Natural killer cell (primary cell): ENCODE measurements around the gene UGT2B10. TPM values are rescaled to one million over a fixed set of nuclear protein-coding genes. Genes with fewer than 3 reads are reported as not detected.

Experiments
- ATAC-seq, 3 donors: fragments of 150-1000 bp in 2 of 3; fragments of 200-7000 bp in 1 of 3; cut with Tn5 transposase; 1 replicate in 1 of 3; 2 replicates in 2 of 3; pipeline ENCODE4 v1.10.0; 2021; ENCODE audit warnings: mild to moderate bottlenecking in 2 of 3, moderate library complexity in 2 of 3
- DNase-seq, 2 donors: peaks; one replicate each; pipeline versions ENCODE4 v3.0.0 to v3.0.0-alpha.2; 2013 to 2021; ENCODE audit warnings: mixed read lengths in 1 of 2
- H3K27ac ChIP-seq: one replicate; pipeline ENCODE4 v1.5.1; 2013; ENCODE audit warnings: mild to moderate bottlenecking, low read length
- H3K27me3 ChIP-seq: one replicate; pipeline ENCODE4 v1.6.1; 2013; ENCODE audit warnings: low read length; ENCODE audit not compliant: control insufficient read depth, insufficient read depth
- H3K36me3 ChIP-seq: one replicate; pipeline ENCODE4 v1.6.1; 2013; ENCODE audit warnings: low read length; ENCODE audit not compliant: control insufficient read depth, insufficient read depth
- H3K4me1 ChIP-seq: one replicate; pipeline ENCODE4 v1.6.1; 2013; ENCODE audit warnings: low read length; ENCODE audit not compliant: control insufficient read depth, insufficient read depth
- H3K4me3 ChIP-seq: one replicate; pipeline ENCODE4 v1.5.1; 2013; ENCODE audit warnings: low read length
- H3K9me3 ChIP-seq: one replicate; pipeline ENCODE4 v1.6.1; 2013; ENCODE audit warnings: low read length; ENCODE audit not compliant: control insufficient read depth, insufficient read depth
- H3K27ac Mint-ChIP-seq, 2 donors: one replicate each; pipeline ENCODE4 v1.8.0; 2022; ENCODE audit warnings: mild to moderate bottlenecking in 2 of 2, mixed read lengths in 2 of 2, moderate library complexity in 1 of 2
- H3K27me3 Mint-ChIP-seq, 2 donors: one replicate each; pipeline ENCODE4 v1.8.0; 2022; ENCODE audit warnings: low read depth in 2 of 2, mixed read lengths in 2 of 2
- H3K36me3 Mint-ChIP-seq: one replicate; pipeline ENCODE4 v1.8.0; 2022; ENCODE audit warnings: mixed read lengths
- H3K4me1 Mint-ChIP-seq, 2 donors: one replicate each; pipeline ENCODE4 v1.8.0; 2022; ENCODE audit warnings: mixed read lengths in 2 of 2
- H3K4me3 Mint-ChIP-seq: one replicate; pipeline ENCODE4 v1.8.0; 2022; ENCODE audit warnings: mild to moderate bottlenecking, moderate library complexity, mixed read lengths
- H3K9me3 Mint-ChIP-seq, 2 donors: one replicate each; pipeline ENCODE4 v1.8.0; 2022; ENCODE audit warnings: mixed read lengths in 2 of 2
- CTCF ChIP-seq: fragments of 200-600 bp; IDR thresholded peaks from one replicate; pipeline ENCODE4 v1.8.0; 2022; ENCODE audit warnings: antibody characterized with exemption
- WGBS: methylation state at CpG from one replicate; pipeline ENCODE4 v1.1.7; 2013; ENCODE audit warnings: missing lambda C conversion rate; ENCODE audit not compliant: insufficient coverage; 5-methylcytosine and 5-hydroxymethylcytosine counted together
- intact Hi-C: fragments of 100-400 bp; cut with micrococcal nuclease; formaldehyde crosslinking; loops from one replicate; pipeline ENCODE4 v1.14.2; 2022
- total RNA-seq, 4 donors: library from RNA; stranded (reverse); fragments of 120-200 nt in 1 of 4; gene quantifications; one replicate each; pipeline versions ENCODE4 v1.2.3 to v1.2.4, GENCODE V29; 2013 to 2022

UGT2B10 gene
- total RNA-seq, 3 donors from 2014 or later (not counting 1 experiment from before 2014, with no cell fraction given): not detected

GRCh38 chr4:68872643-68873502 is 57.1 kb downstream of the UGT2B10 start:
- Mint-ChIP-seq H3K9me3 (peaks cover 2 to 3% of the 10 kb centered on the region in 2 donors), H3K27ac (no peak overlapping the region), H3K27me3 (no peaks in the 10 kb centered on the region), H3K36me3 (no peaks in the 10 kb centered on the region), H3K4me1 (no peaks in the 10 kb centered on the region), H3K4me3 (no peak overlapping the region)
- no peak overlapping the region for H3K4me3 ChIP-seq
- H3K27ac ChIP-seq: no peak overlapping the region
- no peaks in the 10 kb centered on the region for H3K27me3 ChIP-seq
- WGBS: 91% methylated on average over 3 of the region's 3 CpGs
- intact Hi-C loops: no loop called here
- no peak for TF ChIP-seq CTCF
- DNase-seq (no peak), ATAC-seq (no peak)
- no peaks in the 10 kb centered on the region for H3K9me3 ChIP-seq
- no peaks in the 10 kb centered on the region for H3K4me1 ChIP-seq
- no peaks in the 10 kb centered on the region for H3K36me3 ChIP-seq

GRCh38 chr4:68874507-68874906 is 58.7 kb downstream of the UGT2B10 start:
- ATAC-seq (no peak), DNase-seq (no peak)
- H3K36me3 Mint-ChIP-seq: no peaks in the 10 kb centered on the region
- no peak overlapping the region for H3K27ac Mint-ChIP-seq
- H3K4me3 Mint-ChIP-seq: no peak overlapping the region
- no peak overlapping the region for H3K27ac ChIP-seq
- no peaks in the 10 kb centered on the region for H3K4me1 Mint-ChIP-seq
- H3K36me3 ChIP-seq: no peaks in the 10 kb centered on the region
- H3K9me3 ChIP-seq: no peaks in the 10 kb centered on the region
- H3K27me3 ChIP-seq: no peaks in the 10 kb centered on the region
- peaks cover 2 to 3% of the 10 kb centered on the region in 2 donors for H3K9me3 Mint-ChIP-seq
- no peaks in the 10 kb centered on the region for H3K27me3 Mint-ChIP-seq
- TF ChIP-seq CTCF: no peak
- H3K4me1 ChIP-seq: no peaks in the 10 kb centered on the region
- intact Hi-C loops: no loop called here
- no peak overlapping the region for H3K4me3 ChIP-seq

GRCh38 chr4:68877555-68877954 is 61.8 kb downstream of the UGT2B10 start:
- no peaks in the 10 kb centered on the region for H3K9me3 ChIP-seq
- no peaks in the 10 kb centered on the region for H3K27me3 Mint-ChIP-seq
- no peaks in the 10 kb centered on the region for H3K36me3 ChIP-seq
- H3K4me1 ChIP-seq: no peaks in the 10 kb centered on the region
- ATAC-seq: no peak
- 92% methylated on average over 4 of the region's 5 CpGs for WGBS
- H3K27ac ChIP-seq: no peak overlapping the region
- DNase-seq: no peak
- no peak overlapping the region for H3K4me3 ChIP-seq
- no peaks in the 10 kb centered on the region for H3K27me3 ChIP-seq
- H3K9me3 Mint-ChIP-seq: peaks cover 0 to 2% of the 10 kb centered on the region in 2 donors
- H3K4me3 Mint-ChIP-seq: no peak overlapping the region
- intact Hi-C loops: no loop called here
- H3K4me1 Mint-ChIP-seq: no peaks in the 10 kb centered on the region
- H3K27ac Mint-ChIP-seq: no peak overlapping the region
- no peak for TF ChIP-seq CTCF
- no peaks in the 10 kb centered on the region for H3K36me3 Mint-ChIP-seq

GRCh38 chr4:68878048-68878447 is 62.3 kb downstream of the UGT2B10 start:
- Histone ChIP-seq H3K27me3 (no peaks in the 10 kb centered on the region), H3K36me3 (no peaks in the 10 kb centered on the region), H3K9me3 (no peaks in the 10 kb centered on the region), H3K4me1 (no peaks in the 10 kb centered on the region), H3K27ac (no peak overlapping the region), H3K4me3 (no peak overlapping the region)
- DNase-seq: no peak
- Mint-ChIP-seq H3K27me3 (no peaks in the 10 kb centered on the region), H3K4me3 (no peak overlapping the region), H3K36me3 (no peaks in the 10 kb centered on the region), H3K4me1 (no peaks in the 10 kb centered on the region), H3K27ac (no peak overlapping the region), H3K9me3 (peaks cover 0 to 2% of the 10 kb centered on the region in 2 donors)
- no peak for TF ChIP-seq CTCF
- no peak for ATAC-seq
- intact Hi-C loops: no loop called here
- 98% methylated on average over 2 of the region's 2 CpGs for WGBS
